Pancreas (tissue), 10 donors: ENCODE data around the gene LDLRAD4. TPM values are rescaled to one million over a fixed set of nuclear protein-coding genes. Genes with fewer than 3 reads are reported as not detected.

ENCODE experiments used
- ATAC-seq, 4 donors: fragments of 200-7000 bp; cut with Tn5 transposase; one replicate each; pipeline versions ENCODE4 v1.8.0 to v1.9.1; 2020; ENCODE audit warnings: mild to moderate bottlenecking in 4 of 4, moderate library complexity in 4 of 4
- DNase-seq, 6 donors: peaks; one replicate each; pipeline ENCODE4 v3.0.0-alpha.2; 2020
- FAIRE-seq: peaks from 2 replicates; lab custom pipeline; 2012; peaks lifted over from hg19 to GRCh38; lab: Jason Lieb, UNC
- H3K27ac ChIP-seq, 4 donors: fragments of 200-600 bp; sonication (generic); 1 replicate in 3 of 4; 2 replicates in 1 of 4; pipeline versions ENCODE4 v1.5.0 to v1.8.0; 2020
- H3K27me3 ChIP-seq, 4 donors: fragments of 200-600 bp; one replicate each; pipeline ENCODE4 v1.8.0; 2021
- H3K36me3 ChIP-seq, 3 donors: fragments of 200-600 bp; sonication (generic) in 1 of 3; one replicate each; pipeline versions ENCODE4 v1.5.0 to v1.8.0; 2020 to 2021
- H3K4me1 ChIP-seq, 3 donors: fragments of 200-600 bp; one replicate each; pipeline ENCODE4 v1.8.0; 2021
- H3K4me3 ChIP-seq, 4 donors: fragments of 200-600 bp; sonication (generic) in 2 of 4; one replicate each; pipeline versions ENCODE4 v1.5.0 to v1.8.0; 2020 to 2021
- H3K9me3 ChIP-seq, 4 donors: fragments of 200-600 bp; one replicate each; pipeline ENCODE4 v1.8.0; 2021
- CTCF ChIP-seq, 4 donors: fragments of 200-600 bp; sonication (generic) in 3 of 4; IDR thresholded peaks; one replicate each; pipeline versions ENCODE4 v1.5.0 to v1.8.0; 2021; ENCODE audit warnings: antibody characterized with exemption in 4 of 4
- WGBS, 2 donors: extraction: QIAGEN DNeasy Blood & Tissue Kit; methylation state at CpG; one replicate each; pipeline ENCODE4 v1.1.7; 2013; 5-methylcytosine and 5-hydroxymethylcytosine counted together
- intact Hi-C, 3 donors: fragments of 100-400 bp; cut with DNase I; formaldehyde crosslinking; loops; one replicate each; pipeline versions ENCODE4 v1.11.1 to v1.14.2; 2022
- polyA plus RNA-seq, 2 donors: library from polyadenylated mRNA; stranded (reverse); fragments of 200-250 nt; gene quantifications; one replicate each; pipeline ENCODE4 v1.2.3, GENCODE V29; 2013
- total RNA-seq, 6 donors: library from RNA; stranded (reverse); fragmentation: NEBNext Ultra II Directional in 4 of 6; extraction: Animal tissue kit (Norgen Biotek cat#: 25700) in 4 of 6; gene quantifications; one replicate each; pipeline versions ENCODE4 v1.2.1 to v1.2.4, GENCODE V29; 2021 to 2023
- donor health status: healthy with polysubstance abuse.
- donor health status: DM: no; HTN: no; CAD: no; lungs with moderate emphysema.
- donor health status: DM: no; HTN: no; CAD: no.
- donor health status: control.
- donor health status: control.
- donor health status: Bipolar disorder and iron deficiency.
- donor health status: DM: yes; HTN: yes; CAD: no.
- donor health status: DM: no; HTN: no; CAD: no.
- donor health status: DM: no; HTN: no; CAD: no.
- donor health status: DM: yes; HTN: yes; CAD: no.

The LDLRAD4 gene
- total and polyA plus RNA-seq, 8 donors, result 2.5 to 21.8 (median 5.7) TPM

GRCh38 chr18:13275075-13275474, 56.5 kb downstream of the LDLRAD4 start:
- Histone ChIP-seq H3K9me3 (no peaks in the 10 kb centered on the region), H3K4me3 (no peak overlapping the region), H3K27ac (peak overlapping the region in 1 of 4 donors; percentile 19), H3K36me3 (no peaks in the 10 kb centered on the region), H3K27me3 (no peaks in the 10 kb centered on the region), H3K4me1 (no peaks in the 10 kb centered on the region)
- DNase-seq, result no peak
- no peak for FAIRE-seq
- no peak for TF ChIP-seq CTCF (IDR thresholded peaks at IDR 0.05)
- ATAC-seq, result peak in 2 of 4 donors; percentile 29 to 61
- intact Hi-C loops, result no loop called here

- 85 to 89% methylated on average over 23 of the region's 23 CpGs for WGBS, 2 donors
- TF ChIP-seq CTCF (IDR thresholded peaks at IDR 0.05), result no peak
- intact Hi-C loops, result no loop called here
- Histone ChIP-seq H3K36me3 (no peaks in the 10 kb centered on the region), H3K9me3 (no peaks in the 10 kb centered on the region), H3K4me3 (no peak overlapping the region), H3K27ac (no peak overlapping the region), H3K4me1 (no peaks in the 10 kb centered on the region), H3K27me3 (no peaks in the 10 kb centered on the region)
- ATAC-seq, result no peak
- no peak for FAIRE-seq
- DNase-seq, result no peak
These were observed 58.3 kb downstream of the LDLRAD4 start for GRCh38 chr18:13276530-13277520.

GRCh38 chr18:13278062-13278630, 59.6 kb downstream of the LDLRAD4 start:
- WGBS, 2 donors, result 85 to 88% methylated on average over 10 of the region's 10 CpGs
- intact Hi-C loops, result no loop called here
- H3K4me3 ChIP-seq, result no peak overlapping the region
- H3K4me1 ChIP-seq, result no peaks in the 10 kb centered on the region
- H3K27ac ChIP-seq, result no peak overlapping the region
- FAIRE-seq (no peak), ATAC-seq (no peak), DNase-seq (no peak)
- no peaks in the 10 kb centered on the region for H3K36me3 ChIP-seq
- no peaks in the 10 kb centered on the region for H3K9me3 ChIP-seq
- TF ChIP-seq CTCF (IDR thresholded peaks at IDR 0.05), result no peak
- H3K27me3 ChIP-seq, result no peaks in the 10 kb centered on the region

- no peak for FAIRE-seq
- TF ChIP-seq CTCF (IDR thresholded peaks at IDR 0.05), result no peak
- H3K27me3 ChIP-seq, result no peaks in the 10 kb centered on the region
- no peaks in the 10 kb centered on the region for H3K36me3 ChIP-seq
- WGBS, 2 donors, result 84 to 89% methylated on average over 22 of the region's 22 CpGs
- H3K27ac ChIP-seq, result no peak overlapping the region
- peak in 1 of 4 donors; percentile 35 for ATAC-seq
- intact Hi-C loops, result no loop called here
- no peak overlapping the region for H3K4me3 ChIP-seq
- DNase-seq, result no peak
- no peaks in the 10 kb centered on the region for H3K4me1 ChIP-seq
- H3K9me3 ChIP-seq, result no peaks in the 10 kb centered on the region
These were observed 60.9 kb downstream of the LDLRAD4 start for GRCh38 chr18:13279181-13280069.
